SK-N-SH treated with all-trans-retinoic acid at 6 μM for 48 hours (cell line): ENCODE measurements around the gene TNFAIP1.
A peak's percentile ranks its signal among the peaks of the same experiment; 100 is the strongest.

Experiments used
- ATAC-seq: fragments of 200-7000 bp; cut with Tn5 transposase; 3 replicates; pipeline ENCODE4 v1.9.1; 2020; ENCODE audit warnings: mild to moderate bottlenecking, moderate library complexity
- ARNTL ChIP-seq: fragments of 450-650 bp; formaldehyde crosslinking; IDR thresholded peaks from 2 replicates; pipeline ENCODE4 v1.5.0; 2020; ENCODE audit warnings: low read depth, mild to moderate bottlenecking, moderate library complexity, borderline replicate concordance
- BACH2 ChIP-seq: fragments of 250-450 bp; sonication (Bioruptor Pico); IDR thresholded peaks from 2 replicates; pipeline ENCODE4 v1.9.0; 2021; ENCODE audit warnings: mild to moderate bottlenecking, borderline replicate concordance
- CSDC2 ChIP-seq: fragments of 250-450 bp; sonication (Bioruptor Pico); IDR thresholded peaks from 2 replicates; pipeline ENCODE4 v1.5.0; 2020; ENCODE audit warnings: mild to moderate bottlenecking, moderate library complexity
- GLIS3 ChIP-seq: fragments of 250-450 bp; sonication (Bioruptor Pico); IDR thresholded peaks from 2 replicates; pipeline ENCODE4 v1.5.0; 2020; ENCODE audit warnings: mild to moderate bottlenecking, moderate library complexity
- ISL1 ChIP-seq: fragments of 250-450 bp; sonication (Bioruptor Pico); IDR thresholded peaks from 2 replicates; pipeline ENCODE4 v2.1.2; 2022; ENCODE audit warnings: mild to moderate bottlenecking, moderate library complexity
- OSR1 ChIP-seq: fragments of 250-450 bp; sonication (Bioruptor Pico); IDR thresholded peaks from 2 replicates; pipeline ENCODE4 v1.8.0; 2022; ENCODE audit warnings: moderate library complexity, mild to moderate bottlenecking, inconsistent platforms
- SNAI2 ChIP-seq: fragments of 250-450 bp; sonication (Bioruptor Pico); IDR thresholded peaks from 2 replicates; pipeline ENCODE4 v1.5.0; 2020; ENCODE audit warnings: mild to moderate bottlenecking, moderate library complexity
- ZC3H10 ChIP-seq: fragments of 250-450 bp; sonication (Bioruptor Pico); IDR thresholded peaks from 2 replicates; pipeline ENCODE4 v1.5.1; 2021; ENCODE audit warnings: mild to moderate bottlenecking, moderate library complexity
- ZFP3 ChIP-seq: fragments of 250-450 bp; sonication (Bioruptor Pico); IDR thresholded peaks from 2 replicates; pipeline ENCODE4 v1.5.0; 2020; ENCODE audit warnings: mild to moderate bottlenecking, moderate library complexity
- ZNF565 ChIP-seq: fragments of 450-650 bp; formaldehyde crosslinking; conservative IDR thresholded peaks from 2 replicates; pipeline ENCODE4 v1.5.0; 2020; ENCODE audit warnings: low read depth, mild to moderate bottlenecking, moderate library complexity
- ZNF70 ChIP-seq: fragments of 450-650 bp; formaldehyde crosslinking; IDR thresholded peaks from 2 replicates; pipeline ENCODE4 v1.5.0; 2020; ENCODE audit warnings: mild to moderate bottlenecking, moderate library complexity
- TF ChIP-seq, protein P1 (sequence below): fragments of 250-450 bp; sonication (Bioruptor Pico); IDR thresholded peaks from 2 replicates; pipeline ENCODE4 v1.5.0; 2020; ENCODE audit warnings: mild to moderate bottlenecking, moderate library complexity
- TF ChIP-seq, protein P2 (sequence below): fragments of 250-450 bp; sonication (Bioruptor Pico); IDR thresholded peaks from 2 replicates; pipeline ENCODE4 v1.5.1; 2021; ENCODE audit warnings: mild to moderate bottlenecking, moderate library complexity
- TF ChIP-seq, protein P3 (sequence below): fragments of 250-450 bp; sonication (Bioruptor Pico); IDR thresholded peaks from 2 replicates; pipeline ENCODE4 v1.8.0; 2021; ENCODE audit warnings: low read depth, mild to moderate bottlenecking, moderate library complexity, borderline replicate concordance
- TF ChIP-seq, protein P4 (sequence below): fragments of 250-450 bp; sonication (Bioruptor Pico); IDR thresholded peaks from 2 replicates; pipeline ENCODE4 v1.5.1; 2020; ENCODE audit warnings: low read depth, mild to moderate bottlenecking, moderate library complexity

Gene TNFAIP1

DNA sequence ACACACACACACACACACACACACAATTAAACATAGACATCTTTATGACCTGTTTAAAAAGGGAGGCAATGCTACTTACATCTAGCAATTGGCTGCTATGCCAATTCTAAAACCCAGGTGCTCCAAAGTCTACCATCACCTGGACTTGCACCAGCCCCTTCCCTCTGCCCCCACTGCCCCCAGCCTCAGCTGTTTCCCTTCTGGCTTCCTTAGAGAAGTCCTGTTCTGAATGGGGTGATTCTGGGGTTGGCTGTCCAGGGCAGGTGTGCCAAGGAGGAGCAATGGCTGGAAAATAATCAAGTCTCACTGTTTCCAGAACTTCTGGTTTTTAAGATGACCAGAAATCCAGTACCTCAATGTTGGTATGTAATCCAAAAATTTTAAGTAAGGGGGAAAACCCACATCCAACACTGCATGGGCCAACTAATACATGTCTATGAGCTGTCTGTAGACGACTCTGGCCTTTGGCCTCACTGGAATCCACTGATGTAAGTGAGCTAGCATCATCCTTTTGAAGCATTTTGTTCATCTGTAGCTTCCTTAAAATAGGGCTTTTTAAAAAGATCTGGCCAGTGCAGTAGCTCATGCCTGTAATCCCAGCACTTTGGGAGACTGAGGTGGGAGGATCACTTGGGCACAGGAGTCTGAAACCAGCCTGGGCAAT, 2.3 kb upstream of the TNFAIP1 start (continued):
- TF ChIP-seq, protein P1, sequence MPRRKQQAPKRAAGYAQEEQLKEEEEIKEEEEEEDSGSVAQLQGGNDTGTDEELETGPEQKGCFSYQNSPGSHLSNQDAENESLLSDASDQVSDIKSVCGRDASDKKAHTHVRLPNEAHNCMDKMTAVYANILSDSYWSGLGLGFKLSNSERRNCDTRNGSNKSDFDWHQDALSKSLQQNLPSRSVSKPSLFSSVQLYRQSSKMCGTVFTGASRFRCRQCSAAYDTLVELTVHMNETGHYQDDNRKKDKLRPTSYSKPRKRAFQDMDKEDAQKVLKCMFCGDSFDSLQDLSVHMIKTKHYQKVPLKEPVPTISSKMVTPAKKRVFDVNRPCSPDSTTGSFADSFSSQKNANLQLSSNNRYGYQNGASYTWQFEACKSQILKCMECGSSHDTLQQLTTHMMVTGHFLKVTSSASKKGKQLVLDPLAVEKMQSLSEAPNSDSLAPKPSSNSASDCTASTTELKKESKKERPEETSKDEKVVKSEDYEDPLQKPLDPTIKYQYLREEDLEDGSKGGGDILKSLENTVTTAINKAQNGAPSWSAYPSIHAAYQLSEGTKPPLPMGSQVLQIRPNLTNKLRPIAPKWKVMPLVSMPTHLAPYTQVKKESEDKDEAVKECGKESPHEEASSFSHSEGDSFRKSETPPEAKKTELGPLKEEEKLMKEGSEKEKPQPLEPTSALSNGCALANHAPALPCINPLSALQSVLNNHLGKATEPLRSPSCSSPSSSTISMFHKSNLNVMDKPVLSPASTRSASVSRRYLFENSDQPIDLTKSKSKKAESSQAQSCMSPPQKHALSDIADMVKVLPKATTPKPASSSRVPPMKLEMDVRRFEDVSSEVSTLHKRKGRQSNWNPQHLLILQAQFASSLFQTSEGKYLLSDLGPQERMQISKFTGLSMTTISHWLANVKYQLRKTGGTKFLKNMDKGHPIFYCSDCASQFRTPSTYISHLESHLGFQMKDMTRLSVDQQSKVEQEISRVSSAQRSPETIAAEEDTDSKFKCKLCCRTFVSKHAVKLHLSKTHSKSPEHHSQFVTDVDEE (CRISPR knock-in tag): no peak
- TF ChIP-seq OSR1 (CRISPR knock-in tag) (no peak), ISL1 (CRISPR knock-in tag) (no peak), GLIS3 (CRISPR knock-in tag) (no peak)
- TF ChIP-seq, protein P2, sequence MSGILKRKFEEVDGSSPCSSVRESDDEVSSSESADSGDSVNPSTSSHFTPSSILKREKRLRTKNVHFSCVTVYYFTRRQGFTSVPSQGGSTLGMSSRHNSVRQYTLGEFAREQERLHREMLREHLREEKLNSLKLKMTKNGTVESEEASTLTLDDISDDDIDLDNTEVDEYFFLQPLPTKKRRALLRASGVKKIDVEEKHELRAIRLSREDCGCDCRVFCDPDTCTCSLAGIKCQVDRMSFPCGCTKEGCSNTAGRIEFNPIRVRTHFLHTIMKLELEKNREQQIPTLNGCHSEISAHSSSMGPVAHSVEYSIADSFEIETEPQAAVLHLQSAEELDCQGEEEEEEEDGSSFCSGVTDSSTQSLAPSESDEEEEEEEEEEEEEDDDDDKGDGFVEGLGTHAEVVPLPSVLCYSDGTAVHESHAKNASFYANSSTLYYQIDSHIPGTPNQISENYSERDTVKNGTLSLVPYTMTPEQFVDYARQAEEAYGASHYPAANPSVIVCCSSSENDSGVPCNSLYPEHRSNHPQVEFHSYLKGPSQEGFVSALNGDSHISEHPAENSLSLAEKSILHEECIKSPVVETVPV: no peak
- TF ChIP-seq, all 23 proteins: peak for 0

DNA sequence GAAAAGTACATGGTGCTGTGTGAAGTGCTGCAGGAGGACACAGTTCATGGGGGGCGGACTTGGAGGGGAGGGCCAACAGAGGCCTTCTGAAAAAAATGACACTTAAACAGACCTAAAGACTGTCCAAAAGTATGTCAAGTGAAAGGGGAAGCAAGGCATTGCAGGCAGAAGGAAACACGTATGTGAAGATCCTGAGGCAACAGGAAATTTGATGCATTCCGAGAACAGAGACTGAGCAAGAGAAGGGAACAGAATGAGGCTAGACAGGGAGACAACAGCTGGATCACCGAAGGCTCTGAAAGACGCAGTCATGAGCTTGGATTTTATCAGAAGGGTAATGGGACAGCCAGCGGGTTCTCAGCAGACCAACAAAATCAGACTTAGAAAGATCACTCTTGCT, 1.4 kb upstream of the TNFAIP1 start:
- TF ChIP-seq, protein P3, sequence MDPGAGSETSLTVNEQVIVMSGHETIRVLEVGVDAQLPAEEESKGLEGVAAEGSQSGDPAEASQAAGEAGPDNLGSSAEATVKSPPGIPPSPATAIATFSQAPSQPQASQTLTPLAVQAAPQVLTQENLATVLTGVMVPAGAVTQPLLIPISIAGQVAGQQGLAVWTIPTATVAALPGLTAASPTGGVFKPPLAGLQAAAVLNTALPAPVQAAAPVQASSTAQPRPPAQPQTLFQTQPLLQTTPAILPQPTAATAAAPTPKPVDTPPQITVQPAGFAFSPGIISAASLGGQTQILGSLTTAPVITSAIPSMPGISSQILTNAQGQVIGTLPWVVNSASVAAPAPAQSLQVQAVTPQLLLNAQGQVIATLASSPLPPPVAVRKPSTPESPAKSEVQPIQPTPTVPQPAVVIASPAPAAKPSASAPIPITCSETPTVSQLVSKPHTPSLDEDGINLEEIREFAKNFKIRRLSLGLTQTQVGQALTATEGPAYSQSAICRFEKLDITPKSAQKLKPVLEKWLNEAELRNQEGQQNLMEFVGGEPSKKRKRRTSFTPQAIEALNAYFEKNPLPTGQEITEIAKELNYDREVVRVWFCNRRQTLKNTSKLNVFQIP (CRISPR knock-in tag): no peak
- no peak for TF ChIP-seq BACH2 (CRISPR knock-in tag)
- TF ChIP-seq ZC3H10 (CRISPR knock-in tag): no peak
- no peak for ATAC-seq

DNA sequence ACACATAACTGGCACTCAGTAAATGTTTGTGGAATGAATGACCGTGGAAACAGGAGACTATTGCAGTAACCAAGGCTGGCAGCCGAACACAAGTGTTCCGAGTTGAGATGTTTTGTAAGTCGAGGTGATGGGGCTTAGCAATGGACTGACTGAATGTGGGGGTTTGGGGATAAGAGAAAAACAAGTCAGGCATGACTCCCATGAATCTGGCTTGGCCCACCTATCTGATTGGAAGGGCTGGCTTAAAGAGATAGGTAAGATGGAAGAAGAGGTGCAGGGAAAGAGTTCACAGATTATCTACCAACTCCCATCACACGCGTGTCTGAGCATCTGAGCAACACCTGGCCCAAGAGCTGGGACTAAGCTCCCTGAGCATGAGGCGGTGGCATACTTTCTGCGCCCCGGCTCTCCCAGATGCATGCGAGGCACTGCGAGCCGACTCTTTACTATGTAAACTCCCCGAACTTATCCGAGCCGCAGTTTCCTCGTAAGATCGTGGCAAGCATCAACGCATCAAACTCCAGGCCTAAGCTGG, 828 bp upstream of the TNFAIP1 start:
- ATAC-seq: peak; percentile 4
- no peak for TF ChIP-seq SNAI2 (CRISPR knock-in tag)
- TF ChIP-seq, protein P3 (CRISPR knock-in tag): no peak
- no peak for TF ChIP-seq ZNF565 (CRISPR knock-in tag)
- TF ChIP-seq ZNF70 (CRISPR knock-in tag): no peak
- no peak for TF ChIP-seq ZFP3 (CRISPR knock-in tag)
- no peak for TF ChIP-seq OSR1 (CRISPR knock-in tag)
- TF ChIP-seq ARNTL: no peak
- TF ChIP-seq BACH2 (CRISPR knock-in tag): no peak

DNA sequence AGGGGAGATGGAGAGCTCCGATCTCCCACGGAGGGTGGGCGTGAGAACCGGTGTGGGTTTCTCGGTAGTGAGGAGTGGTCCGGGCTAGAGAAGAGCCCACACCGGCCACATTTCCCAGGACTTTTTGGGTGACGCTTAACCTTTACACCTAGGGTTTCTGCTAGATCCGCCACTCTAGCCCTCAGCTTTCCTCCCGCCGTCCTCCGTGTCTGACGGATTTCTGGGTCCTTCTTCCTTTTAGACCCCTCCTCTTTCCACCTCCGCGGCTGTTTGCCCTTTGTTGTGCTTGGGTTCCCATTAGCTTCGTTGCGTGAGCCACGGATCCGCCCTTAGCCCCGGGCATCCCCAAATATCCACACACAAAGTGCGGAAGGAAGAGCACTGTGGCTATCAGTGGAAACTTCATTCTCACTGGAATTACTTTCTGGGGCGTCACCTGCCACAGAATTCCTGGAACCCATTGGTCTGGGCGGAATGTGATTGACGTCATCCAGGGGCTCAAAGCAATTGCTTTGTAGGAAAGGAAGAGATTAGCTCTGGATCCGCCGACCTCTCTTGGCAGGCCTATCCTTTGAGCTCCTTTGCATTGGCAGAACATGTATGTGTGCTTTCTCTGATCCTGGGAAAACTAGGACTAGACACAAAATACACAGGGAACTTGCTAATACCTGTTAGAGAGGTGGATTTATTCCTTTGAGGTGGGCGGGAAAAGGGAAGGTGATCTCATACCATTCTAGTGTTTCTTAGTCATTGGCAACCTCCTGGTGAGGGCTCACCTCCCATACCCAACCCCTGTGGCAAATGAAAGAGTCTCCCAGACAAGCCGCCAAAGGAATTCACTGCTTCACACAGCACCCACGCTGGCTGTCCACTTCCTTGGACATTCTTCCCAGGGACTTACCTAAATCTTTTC, 654 bp downstream of the TNFAIP1 start:
- peak; percentile 58 for ATAC-seq
- 0 out of 2 replicates have a peak, but pooled peaks have one; percentile 19 for TF ChIP-seq CSDC2 (CRISPR knock-in tag)
- TF ChIP-seq, protein P4, sequence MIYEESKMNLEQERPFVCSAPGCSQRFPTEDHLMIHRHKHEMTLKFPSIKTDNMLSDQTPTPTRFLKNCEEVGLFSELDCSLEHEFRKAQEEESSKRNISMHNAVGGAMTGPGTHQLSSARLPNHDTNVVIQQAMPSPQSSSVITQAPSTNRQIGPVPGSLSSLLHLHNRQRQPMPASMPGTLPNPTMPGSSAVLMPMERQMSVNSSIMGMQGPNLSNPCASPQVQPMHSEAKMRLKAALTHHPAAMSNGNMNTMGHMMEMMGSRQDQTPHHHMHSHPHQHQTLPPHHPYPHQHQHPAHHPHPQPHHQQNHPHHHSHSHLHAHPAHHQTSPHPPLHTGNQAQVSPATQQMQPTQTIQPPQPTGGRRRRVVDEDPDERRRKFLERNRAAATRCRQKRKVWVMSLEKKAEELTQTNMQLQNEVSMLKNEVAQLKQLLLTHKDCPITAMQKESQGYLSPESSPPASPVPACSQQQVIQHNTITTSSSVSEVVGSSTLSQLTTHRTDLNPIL (CRISPR knock-in tag): peak; percentile 50; the same call in 1 of the 2 replicates
- no peak for TF ChIP-seq ARNTL
- TF ChIP-seq, all 23 proteins: peak for 2
